HepG2 (cell line): Measurements from ENCODE around the gene TBC1D4. TPM values are rescaled to one million over a fixed set of nuclear protein-coding genes. Genes with fewer than 3 reads are reported as not detected.

Source experiments
- ATAC-seq: fragments of 200-7000 bp; cut with Tn5 transposase; 3 replicates; pipeline ENCODE4 v1.9.1; 2020; ENCODE audit warnings: mild to moderate bottlenecking, moderate library complexity
- BruUV-seq: library from RNA; stranded (reverse); fragments of 400-500 nt; replicated peaks from 2 replicates; lab custom pipeline; 2021; lab: Mats Ljungman, UMichigan
- CTCF ChIA-PET: fragments of 300-600 bp; formaldehyde crosslinking; extraction: SDS; loops from one replicate; lab custom pipeline; 2021; ENCODE audit warnings: low total read pairs, inconsistent platforms, low intra/inter-chr PET ratio; lab: Yijun Ruan, JAX
- POLR2A ChIA-PET: fragments of 350-600 bp; sonication (Branson Sonifier 250); formaldehyde crosslinking; loops from one replicate; lab custom pipeline; 2020; ENCODE audit warnings: antibody characterized with exemption, inconsistent platforms; lab: Yijun Ruan, JAX
- DNase-seq: peaks from one replicate; pipeline ENCODE4 v3.0.0-alpha.2; 2015; ENCODE audit warnings: low spot score
- FAIRE-seq: peaks from 3 replicates; lab custom pipeline; 2011; peaks lifted over from hg19 to GRCh38; lab: Jason Lieb, UNC
- H2AFZ ChIP-seq: one replicate; pipeline ENCODE4 v1.6.1; 2011; ENCODE audit warnings: low read length, inconsistent platforms
- H3K27ac ChIP-seq: fragments of 300-600 bp; 3 replicates; pipeline ENCODE4 v1.8.0; 2011; ENCODE audit warnings: mixed run types, mild to moderate bottlenecking, mixed read lengths, low read length, inconsistent platforms; ENCODE audit not compliant: insufficient read depth; ENCODE audit errors: extremely low read length
- H3K27me3 ChIP-seq, 2 experiments: fragments of 200-600 bp in 1 of 2; 2 replicates in 1 of 2; 3 replicates in 1 of 2; pipeline versions ENCODE4 v1.6.0 to v1.8.0; 2011; ENCODE audit warnings: low read length in 2 of 2, mild to moderate bottlenecking in 2 of 2, moderate library complexity in 2 of 2, inconsistent platforms in 1 of 2; ENCODE audit not compliant: insufficient read depth in 2 of 2, control insufficient read depth in 1 of 2
- H3K36me3 ChIP-seq, 2 experiments: fragments of 200-600 bp in 1 of 2; replicated peaks in 1 of 2; 2 replicates in 1 of 2; 3 replicates in 1 of 2; pipeline versions ENCODE4 v1.5.1 to v1.8.0; 2011; ENCODE audit warnings: low read length in 2 of 2, inconsistent platforms in 1 of 2; ENCODE audit not compliant: insufficient read depth in 2 of 2, control insufficient read depth in 1 of 2
- H3K4me1 ChIP-seq: 2 replicates; pipeline ENCODE4 v1.5.1; 2012; ENCODE audit warnings: low read length, inconsistent platforms; ENCODE audit not compliant: insufficient read depth
- H3K4me2 ChIP-seq: 2 replicates; pipeline ENCODE4 v1.6.0; 2011; ENCODE audit warnings: low read depth, low read length, inconsistent platforms
- H3K4me3 ChIP-seq, 3 experiments: fragments of 200-600 bp in 1 of 3; sonication (generic), shearing (Covaris generic) in 1 of 3; replicated peaks in 1 of 3; 2 replicates each; pipeline ENCODE4 v1.5.1; 2011 to 2016; ENCODE audit warnings: low read length in 3 of 3, inconsistent platforms in 2 of 3, low read depth in 2 of 3, mild to moderate bottlenecking in 2 of 3, control low read depth in 1 of 3, mixed read lengths in 1 of 3; ENCODE audit not compliant: insufficient read depth in 1 of 3
- H3K79me2 ChIP-seq: one replicate; pipeline ENCODE4 v1.6.1; 2011; ENCODE audit warnings: low read length, inconsistent platforms; ENCODE audit not compliant: insufficient read depth
- H3K9ac ChIP-seq: 2 replicates; pipeline ENCODE4 v1.6.0; 2011; ENCODE audit warnings: mild to moderate bottlenecking, low read depth, low read length, inconsistent platforms; ENCODE audit not compliant: insufficient read depth
- H3K9me3 ChIP-seq: 2 replicates; pipeline ENCODE4 v1.5.1; 2012; ENCODE audit warnings: mild to moderate bottlenecking, low read length
- H4K20me1 ChIP-seq: 2 replicates; pipeline ENCODE4 v1.6.0; 2011; ENCODE audit warnings: inconsistent platforms, mild to moderate bottlenecking, low read length, moderate library complexity; ENCODE audit not compliant: insufficient read depth
- AHR ChIP-seq: IDR thresholded peaks from 2 replicates; pipeline ENCODE4 v1.6.1; 2018; ENCODE audit warnings: missing genetic modification reagents, missing compliant biosample characterization
- AKAP8 ChIP-seq: sonication (generic); formaldehyde crosslinking; IDR thresholded peaks from 2 replicates; pipeline ENCODE4 v1.5.1; 2020; ENCODE audit warnings: mild to moderate bottlenecking, missing genetic modification reagents
- CEBPG ChIP-seq: IDR thresholded peaks from 2 replicates; pipeline ENCODE4 v1.6.1; 2016
- ISL2 ChIP-seq: sonication (generic); formaldehyde crosslinking; IDR thresholded peaks from 2 replicates; pipeline ENCODE4 v1.5.0; 2020; ENCODE audit warnings: missing genetic modification reagents
- MLX ChIP-seq: IDR thresholded peaks from 2 replicates; pipeline ENCODE4 v1.6.1; 2016
- NCOR1 ChIP-seq: fragments of 200-600 bp; sonication (generic); IDR thresholded peaks from 2 replicates; pipeline ENCODE4 v1.7.0; 2017; ENCODE audit warnings: antibody characterized with exemption, low read length, borderline replicate concordance
- NKX3-1 ChIP-seq: sonication (generic); formaldehyde crosslinking; IDR thresholded peaks from 2 replicates; pipeline ENCODE4 v1.5.0; 2020; ENCODE audit warnings: missing genetic modification reagents
- RAD51 ChIP-seq: fragments of 450-650 bp; IDR thresholded peaks from 2 replicates; pipeline ENCODE4 v1.6.1; 2016; ENCODE audit warnings: borderline replicate concordance
- RNF219 ChIP-seq: sonication (generic); formaldehyde crosslinking; IDR thresholded peaks from 2 replicates; pipeline ENCODE4 v1.5.0; 2020; ENCODE audit warnings: mild to moderate bottlenecking, missing genetic modification reagents
- SALL2 ChIP-seq: sonication (generic); formaldehyde crosslinking; IDR thresholded peaks from 2 replicates; pipeline ENCODE4 v1.8.1; 2023; ENCODE audit warnings: mild to moderate bottlenecking, missing genetic modification reagents, inconsistent platforms
- SOX6 ChIP-seq, 2 experiments: fragments of 450-650 bp in 1 of 2; sonication (generic) in 1 of 2; formaldehyde crosslinking in 1 of 2; IDR thresholded peaks; 2 replicates each; pipeline versions ENCODE4 v1.4.0 to v1.6.1; 2017 to 2020; ENCODE audit warnings: antibody characterized with exemption in 1 of 2, mild to moderate bottlenecking in 1 of 2, missing genetic modification reagents in 1 of 2
- THAP7 ChIP-seq: sonication (generic); formaldehyde crosslinking; IDR thresholded peaks from 2 replicates; pipeline ENCODE4 v1.8.1; 2023; ENCODE audit warnings: mild to moderate bottlenecking, missing genetic modification reagents
- TSC22D2 ChIP-seq: sonication (generic); formaldehyde crosslinking; IDR thresholded peaks from 2 replicates; pipeline ENCODE4 v1.5.1; 2020; ENCODE audit warnings: missing genetic modification reagents, mild to moderate bottlenecking, borderline replicate concordance
- XBP1 ChIP-seq: sonication (generic); formaldehyde crosslinking; IDR thresholded peaks from 2 replicates; pipeline ENCODE4 v1.5.0; 2020; ENCODE audit warnings: missing genetic modification reagents
- ZGPAT ChIP-seq: IDR thresholded peaks from 2 replicates; pipeline ENCODE4 v1.6.1; 2016; ENCODE audit warnings: mild to moderate bottlenecking
- ZNF12 ChIP-seq: sonication (generic); formaldehyde crosslinking; IDR thresholded peaks from 2 replicates; pipeline ENCODE4 v1.5.0; 2020; ENCODE audit warnings: missing genetic modification reagents
- ZNF207 ChIP-seq: fragments of 450-650 bp; IDR thresholded peaks from 2 replicates; pipeline ENCODE4 v1.6.1; 2016; ENCODE audit warnings: antibody characterized with exemption, borderline replicate concordance
- ZNF234 ChIP-seq: sonication (generic); formaldehyde crosslinking; conservative IDR thresholded peaks from 2 replicates; pipeline ENCODE4 v1.5.1; 2020; ENCODE audit warnings: mild to moderate bottlenecking, missing genetic modification reagents
- ZNF543 ChIP-seq: sonication (generic); formaldehyde crosslinking; IDR thresholded peaks from 2 replicates; pipeline ENCODE4 v1.4.0; 2020; ENCODE audit warnings: mild to moderate bottlenecking, missing genetic modification reagents
- ZNF768 ChIP-seq: sonication (generic); formaldehyde crosslinking; IDR thresholded peaks from 2 replicates; pipeline ENCODE4 v1.4.0; 2020; ENCODE audit warnings: missing genetic modification reagents
- ZNF883 ChIP-seq: sonication (generic); formaldehyde crosslinking; IDR thresholded peaks from 2 replicates; pipeline ENCODE4 v1.5.1; 2020; ENCODE audit warnings: mild to moderate bottlenecking, missing genetic modification reagents; ENCODE audit errors: not compliant biosample characterization
- WGBS: methylation state at CpG from one replicate; pipeline ENCODE4 v1.1.6; 2017; ENCODE audit warnings: low lambda C conversion rate; 5-methylcytosine and 5-hydroxymethylcytosine counted together
- in situ Hi-C: cut with HindIII; loops from 2 replicates; pipeline ENCODE4 v1.10.0; 2017; ENCODE audit warnings: low pct_unique_long_range_greater_than_20kb; ENCODE audit not compliant: extremely low pct_ligation_motif_present
- intact Hi-C: fragments of 100-400 bp; cut with micrococcal nuclease; formaldehyde crosslinking; loops from one replicate; pipeline ENCODE4 v1.10.0; 2022; ENCODE audit not compliant: unreplicated experiment
- polyA plus RNA-seq, 8 experiments: library from polyadenylated mRNA; depleted of rRNA in 3 of 8; stranded (reverse) in 7 of 8; unstranded in 1 of 8; fragments of >200 nt; fragmentation: Illumina TruSeq in 4 of 8; extraction: Trizol in 4 of 8; gene quantifications; 2 replicates each; pipeline versions ENCODE4 v1.2.1 to v1.2.3, GENCODE V29; 2011 to 2016; ENCODE audit warnings: low read depth in 4 of 8, missing spikeins in 1 of 8, mixed read lengths in 1 of 8; ENCODE audit not compliant: insufficient read depth in 1 of 8
- total RNA-seq, 5 experiments: library from RNA; depleted of rRNA; stranded (reverse); fragments of >200 nt; fragmentation: Illumina TruSeq; extraction: Trizol; gene quantifications; 2 replicates each; pipeline ENCODE4 v1.2.3, GENCODE V29; 2016; ENCODE audit warnings: low read depth in 1 of 5

Gene TBC1D4
- total and polyA plus RNA-seq, 2 of the 13 experiments (the other 11 are each of a cell fraction or from before 2014, with no cell fraction given): 35.9 to 64.4 TPM

GRCh38 chr13:75467040-75467728 lies 14.8 kb downstream of the TBC1D4 start:
- Histone ChIP-seq H3K4me1 (peaks cover 85% of the 10 kb centered on the region), H2AFZ (no peak overlapping the region), H3K4me2 (no peak overlapping the region), H3K27me3 (no peaks in the 10 kb centered on the region), H3K9ac (no peak overlapping the region), H3K79me2 (peaks cover 100% of the 10 kb centered on the region), H3K4me3 (no peak overlapping the region), H3K27ac (peak overlapping the region; percentile 37), H4K20me1 (peaks cover 15% of the 10 kb centered on the region), H3K9me3 (no peaks in the 10 kb centered on the region), H3K36me3 (peaks cover 5 to 11% of the 10 kb centered on the region in 2 experiments)
- ATAC-seq: peak; percentile 57
- no peak for FAIRE-seq
- in situ Hi-C loops (no loop called here), intact Hi-C loops (no loop called here)
- BruUV-seq: no TSS peak
- ChIA-PET POLR2A (interaction anchor here (1.6 kb wide), 1 partner anchor 8 kb away, joined by 7 read pairs; no protein-coding TSS in a partner anchor), CTCF (no interaction called here)
- DNase-seq: peak; percentile 27
- 82% methylated on average over 3 of the region's 3 CpGs for WGBS
- no peak for TF ChIP-seq NCOR1
- TF ChIP-seq ZNF207: no peak
- peak; percentile 34; the same call in 1 of the 2 replicates for TF ChIP-seq CEBPG (CRISPR knock-in tag)
- TF ChIP-seq TSC22D2 (CRISPR knock-in tag): no peak
- no peak for TF ChIP-seq ZNF543 (CRISPR knock-in tag)
- TF ChIP-seq AKAP8 (CRISPR knock-in tag): no peak
- TF ChIP-seq NKX3-1: no peak
- no peak for TF ChIP-seq SALL2 (CRISPR knock-in tag)
- TF ChIP-seq SOX6 (IDR thresholded peaks at IDR 0.05): no peak
- peak; percentile 89 for TF ChIP-seq SOX6 (CRISPR knock-in tag; IDR thresholded peaks at IDR 0.05)
- TF ChIP-seq RAD51: no peak
- no peak for TF ChIP-seq AHR (CRISPR knock-in tag)
- no peak for TF ChIP-seq ZNF234
- TF ChIP-seq RNF219: no peak
- TF ChIP-seq MLX (CRISPR knock-in tag): no peak
- TF ChIP-seq ISL2 (CRISPR knock-in tag): peak; percentile 55; the same call in 1 of the 2 replicates
- no peak for TF ChIP-seq THAP7 (CRISPR knock-in tag)
- TF ChIP-seq ZGPAT (CRISPR knock-in tag): peak; percentile 27; the same call in 1 of the 2 replicates
- no peak for TF ChIP-seq ZNF12 (CRISPR knock-in tag)
- no peak for TF ChIP-seq ZNF768
- no peak for TF ChIP-seq XBP1
- no peak for TF ChIP-seq ZNF883
